Activated CD4-positive, alpha-beta T cell treated with anti-CD3 and anti-CD28 coated beads, Interleukin-2, Interleukin-6, amounts not matched to agents 100 ng/mL and 50 ng/mL, durations not matched to agents 16 hours and 8 hours (primary cell): Measurements from ENCODE around the gene PPP2R2C.

Experiments used
- DNase-seq: peaks from one replicate; pipeline ENCODE4 v3.0.0-alpha.2; 2020

The PPP2R2C gene

GRCh38 chr4:6298852-6299251, 173.6 kb downstream of the PPP2R2C start:
- DNase-seq, result no peak

GRCh38 chr4:6298035-6298434, 174.4 kb downstream of the PPP2R2C start:
- DNase-seq, result no peak

DNA sequence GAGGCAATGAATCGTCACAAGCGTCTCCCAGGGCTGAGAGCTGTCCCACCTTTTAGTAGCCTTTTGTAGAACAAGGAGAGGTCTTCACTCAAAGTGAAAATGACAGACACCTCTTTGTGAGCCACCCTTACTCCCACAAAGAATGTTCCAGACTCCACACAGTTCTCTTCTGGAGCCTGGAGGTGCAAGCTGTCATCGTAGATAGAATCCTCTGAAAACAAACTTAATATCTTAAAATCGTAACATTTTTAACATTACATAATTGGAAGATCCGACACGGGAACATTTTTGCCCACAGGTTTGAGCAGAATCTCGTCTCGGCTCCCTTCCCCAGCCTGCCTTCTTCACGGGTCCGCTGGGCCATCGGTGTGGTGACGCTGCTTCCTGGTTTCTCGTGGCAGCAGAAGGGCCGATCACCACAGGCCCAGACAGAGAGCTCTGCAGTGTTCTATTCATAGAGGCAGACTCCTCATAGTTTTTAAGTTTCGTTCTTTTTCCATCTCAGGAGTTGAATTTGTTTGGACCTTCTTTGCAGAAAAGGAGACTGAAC, 175.1 kb downstream of the PPP2R2C start:
- DNase-seq, result no peak

- no peak for DNase-seq
Measured at GRCh38 chr4:6296026-6296425, 176.4 kb downstream of the PPP2R2C start.

DNA sequence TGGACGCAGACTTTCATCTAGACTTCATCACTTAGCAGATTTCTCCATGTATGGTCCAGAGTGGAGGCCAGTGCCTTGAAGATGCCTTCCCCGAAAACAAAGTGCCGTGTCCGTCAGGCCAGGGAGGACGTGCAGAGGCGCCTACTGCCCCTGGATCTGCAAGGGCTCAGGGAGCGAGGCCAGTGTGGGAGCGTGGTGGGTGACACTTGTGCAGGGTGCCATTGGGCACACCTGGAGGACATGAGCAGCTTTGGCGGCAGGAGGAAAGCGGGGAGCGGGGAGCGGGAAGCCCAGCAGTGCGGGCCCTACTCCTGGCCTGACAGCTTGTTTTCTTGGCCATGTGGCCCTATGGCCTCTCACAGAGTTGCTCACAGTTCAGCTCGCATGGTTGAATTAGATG, 176.9 kb downstream of the PPP2R2C start:
- no peak for DNase-seq

DNA sequence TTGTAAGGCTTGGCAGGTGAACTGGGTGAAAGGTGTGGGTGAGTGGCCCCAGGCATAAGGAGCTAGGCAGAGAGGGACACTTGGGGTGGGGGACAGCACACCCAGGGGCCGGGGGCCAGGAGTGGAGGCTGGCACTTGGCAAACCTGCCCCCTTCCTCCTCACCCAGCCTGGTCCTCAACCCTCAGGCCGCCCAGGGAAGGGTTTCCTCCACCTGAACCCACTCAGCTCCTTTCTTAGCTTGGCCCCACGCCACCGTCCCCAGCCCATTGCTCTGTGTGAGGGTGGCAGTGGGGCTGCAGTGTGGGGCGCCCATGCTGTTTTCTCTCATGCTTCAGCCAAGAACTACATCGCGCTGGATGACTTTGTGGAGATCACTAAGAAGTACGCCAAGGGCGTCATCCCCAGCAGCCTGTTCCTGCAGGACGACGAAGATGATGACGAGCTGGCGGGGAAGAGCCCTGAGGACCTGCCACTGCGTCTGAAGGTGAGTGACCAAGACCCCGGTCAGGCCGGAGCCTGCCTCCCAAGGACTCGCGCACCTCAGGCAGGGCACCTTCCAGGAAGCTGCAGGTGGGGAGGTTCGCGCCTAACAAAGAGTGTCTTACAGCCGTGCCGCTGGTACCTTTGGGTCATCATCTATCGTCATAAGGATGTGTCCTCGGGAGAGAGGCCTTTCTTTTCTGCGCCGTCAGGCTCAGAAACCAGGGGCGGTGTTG, 177.6 kb downstream of the PPP2R2C start:
- DNase-seq, result no peak

DNA sequence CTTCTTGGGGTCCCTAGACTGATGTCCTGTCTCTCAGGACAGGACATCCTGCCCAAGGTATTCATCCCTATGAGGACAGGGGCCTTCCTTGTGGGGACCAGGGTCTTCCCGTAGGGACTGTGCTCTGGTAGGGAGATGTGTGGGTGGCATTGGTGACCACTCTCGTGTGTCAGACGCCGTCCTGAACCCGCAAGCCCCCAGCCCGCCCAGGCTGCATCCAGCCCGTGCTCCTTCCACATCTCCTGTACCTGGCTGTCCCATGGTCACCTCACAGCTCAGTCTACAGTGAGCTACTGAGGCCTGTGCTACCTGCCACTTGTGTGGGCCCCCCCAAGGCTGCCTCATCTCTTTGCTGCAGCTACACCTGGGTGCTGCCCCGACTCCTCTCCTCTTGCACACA, 178.8 kb downstream of the PPP2R2C start:
- DNase-seq, result no peak

DNA sequence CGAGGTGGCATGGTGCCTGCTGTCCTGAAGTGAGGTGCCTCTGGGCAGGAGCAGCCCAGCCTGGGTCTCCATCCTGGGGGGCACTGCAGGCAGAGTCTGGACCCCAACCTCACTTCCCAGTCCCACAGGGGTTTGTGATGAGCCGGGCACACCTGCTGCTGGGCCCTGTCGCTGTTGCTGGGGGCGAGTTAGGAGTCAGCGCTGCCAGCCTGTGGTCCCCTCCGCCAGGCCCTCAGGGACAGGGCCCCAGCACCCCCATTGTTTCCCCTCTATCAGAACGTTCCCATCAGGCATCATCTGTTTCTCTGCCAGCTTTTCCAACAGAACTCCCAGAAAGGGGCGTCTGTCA, 179.3 kb downstream of the PPP2R2C start:
- DNase-seq, result no peak

- no peak for DNase-seq
Measured at GRCh38 chr4:6292376-6293096, 179.9 kb downstream of the PPP2R2C start.

- no peak for DNase-seq
Measured at GRCh38 chr4:6291784-6292297, 180.6 kb downstream of the PPP2R2C start.

DNA sequence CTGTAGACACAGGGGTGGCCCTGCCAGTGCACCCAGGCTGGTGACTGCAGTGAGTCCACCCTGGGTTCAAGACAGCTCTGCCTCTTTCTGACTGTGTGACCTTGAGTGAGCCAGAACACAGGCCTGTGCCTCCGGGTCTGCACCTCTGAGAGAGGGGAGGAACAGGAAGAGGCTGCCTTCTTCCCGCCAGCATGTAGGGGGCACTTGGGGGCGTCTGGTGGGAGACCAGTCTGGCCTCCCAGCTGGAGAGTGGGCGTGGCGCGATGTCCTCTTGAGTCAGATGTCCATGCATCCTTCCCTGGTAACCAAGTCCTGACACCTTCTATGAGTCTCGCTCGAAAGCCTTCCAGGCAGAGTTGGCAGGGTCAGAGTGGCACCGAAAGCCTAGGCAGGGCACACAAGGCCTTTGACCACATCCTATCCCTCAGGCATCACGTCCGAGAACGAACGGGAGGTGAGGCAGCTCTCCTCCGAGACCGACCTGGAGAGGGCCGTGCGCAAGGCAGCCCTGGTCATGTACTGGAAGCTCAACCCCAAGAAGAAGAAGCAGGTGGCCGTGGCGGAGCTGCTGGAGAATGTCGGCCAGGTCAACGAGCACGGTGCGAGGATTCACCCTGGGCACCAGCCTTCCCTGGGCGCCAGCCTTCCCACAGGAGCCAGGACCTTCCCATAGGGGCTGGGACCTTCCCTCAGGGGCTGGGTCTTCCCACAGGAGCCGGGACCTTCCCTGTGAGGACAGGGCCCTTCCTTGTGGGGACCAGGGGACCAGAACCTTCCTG, 181.5 kb downstream of the PPP2R2C start:
- no peak for DNase-seq

DNA sequence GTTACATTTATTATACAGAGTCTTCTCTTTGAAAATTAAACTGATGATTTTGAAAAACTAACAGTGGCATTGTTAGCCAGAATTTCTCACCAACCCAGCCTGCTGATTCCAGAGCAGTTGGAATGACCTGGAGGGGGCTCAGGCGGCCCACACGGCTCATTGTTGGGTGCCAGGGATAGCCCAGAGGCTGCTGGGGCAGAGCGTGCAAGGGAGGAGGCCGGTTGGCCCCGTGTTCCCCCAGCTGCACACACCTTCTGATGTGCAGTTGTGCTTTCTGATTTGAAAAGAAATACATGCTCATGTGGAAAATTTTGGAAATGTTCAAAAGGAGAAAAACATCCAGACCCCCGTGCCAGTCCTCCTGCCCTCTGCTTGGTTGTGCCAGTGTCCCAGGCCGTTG, 182.2 kb downstream of the PPP2R2C start:
- DNase-seq, result no peak

- no peak for DNase-seq
Measured at GRCh38 chr4:6288871-6289270, 183.5 kb downstream of the PPP2R2C start.

DNA sequence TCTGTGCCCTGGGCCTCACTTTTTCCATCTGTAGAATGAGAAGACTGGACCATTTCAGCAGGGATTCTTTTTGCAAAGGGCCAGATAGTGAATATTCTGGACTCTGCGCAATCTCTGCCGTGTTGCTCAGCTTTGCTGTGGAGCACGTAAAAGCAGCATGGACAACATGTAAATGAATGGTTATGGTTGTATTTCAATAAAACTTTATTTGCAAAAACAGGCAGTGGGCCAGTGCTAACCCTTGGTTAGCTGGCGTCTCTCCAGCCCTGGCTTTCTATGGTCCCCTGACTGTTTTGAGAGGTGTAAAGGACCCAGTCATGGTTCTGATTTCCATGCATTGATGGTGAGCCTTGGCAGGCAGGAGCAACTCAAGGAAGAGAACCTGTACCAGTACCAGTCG, 184.1 kb downstream of the PPP2R2C start:
- DNase-seq, result no peak

- DNase-seq, result no peak
Measured at GRCh38 chr4:6287017-6287788, 185.2 kb downstream of the PPP2R2C start.

DNA sequence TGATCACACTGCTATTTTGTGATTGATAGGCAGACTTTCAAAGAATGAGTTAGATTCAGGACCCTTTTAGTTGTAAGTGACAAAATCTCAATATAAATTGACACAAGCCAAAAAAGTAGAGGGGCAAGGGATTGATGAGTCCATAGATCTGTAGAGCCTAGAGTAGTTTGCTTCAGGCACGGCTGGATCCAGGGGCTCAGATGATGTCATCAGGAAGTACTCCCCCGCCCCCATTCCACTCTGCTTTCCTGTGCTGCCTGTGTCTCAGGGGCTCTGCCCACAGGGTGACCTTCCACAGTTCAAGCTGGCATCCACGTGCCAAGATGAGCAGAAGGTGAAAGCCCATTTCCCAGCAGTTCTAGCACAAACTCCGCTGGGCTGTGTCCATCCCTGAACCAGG, 189.1 kb downstream of the PPP2R2C start:
- no peak for DNase-seq

- DNase-seq, result no peak
Measured at GRCh38 chr4:6282314-6282771, 190.1 kb downstream of the PPP2R2C start.

DNA sequence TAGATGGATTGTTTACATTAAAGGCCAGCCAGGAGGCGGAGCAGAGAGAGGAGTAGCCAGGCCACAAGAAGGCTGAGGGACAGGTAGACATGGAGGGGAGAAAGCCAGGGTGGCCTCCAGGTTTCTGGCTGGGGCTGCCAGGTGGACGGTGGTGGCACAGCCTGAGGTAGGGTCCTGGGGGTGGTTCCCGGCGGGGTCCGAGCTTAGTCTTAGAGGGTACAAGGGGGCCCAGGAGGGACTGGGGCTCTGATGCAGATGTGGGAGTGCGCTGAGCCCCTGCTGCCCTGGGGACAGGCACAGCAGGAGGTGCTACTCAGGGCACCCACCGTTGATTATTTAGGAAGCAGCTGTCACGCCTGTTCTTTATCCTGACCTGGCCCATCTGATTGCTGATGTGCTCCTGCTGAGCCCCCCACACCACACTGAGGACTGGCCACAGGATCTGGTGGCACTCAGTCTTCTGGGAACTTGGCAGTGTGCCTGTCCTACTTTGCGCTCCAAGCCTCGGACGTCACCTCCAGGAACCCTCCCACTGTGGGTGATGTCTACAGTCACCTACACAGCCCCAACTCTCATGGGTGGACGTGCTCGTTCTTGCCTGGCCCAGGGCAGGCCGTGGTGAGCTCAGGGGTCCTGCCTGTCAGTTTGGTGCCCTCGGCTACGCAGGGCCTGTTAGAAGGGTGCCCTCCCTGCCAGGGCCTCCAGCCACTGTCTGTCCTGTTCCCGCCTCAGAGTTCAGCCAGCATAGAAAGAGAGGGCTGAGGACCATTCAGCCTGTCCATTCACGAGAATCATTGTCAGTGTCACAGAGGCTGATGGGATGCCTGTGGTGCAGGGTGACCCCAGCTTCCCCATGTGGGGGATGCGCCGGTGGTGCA, 190.7 kb downstream of the PPP2R2C start:
- no peak for DNase-seq

DNA sequence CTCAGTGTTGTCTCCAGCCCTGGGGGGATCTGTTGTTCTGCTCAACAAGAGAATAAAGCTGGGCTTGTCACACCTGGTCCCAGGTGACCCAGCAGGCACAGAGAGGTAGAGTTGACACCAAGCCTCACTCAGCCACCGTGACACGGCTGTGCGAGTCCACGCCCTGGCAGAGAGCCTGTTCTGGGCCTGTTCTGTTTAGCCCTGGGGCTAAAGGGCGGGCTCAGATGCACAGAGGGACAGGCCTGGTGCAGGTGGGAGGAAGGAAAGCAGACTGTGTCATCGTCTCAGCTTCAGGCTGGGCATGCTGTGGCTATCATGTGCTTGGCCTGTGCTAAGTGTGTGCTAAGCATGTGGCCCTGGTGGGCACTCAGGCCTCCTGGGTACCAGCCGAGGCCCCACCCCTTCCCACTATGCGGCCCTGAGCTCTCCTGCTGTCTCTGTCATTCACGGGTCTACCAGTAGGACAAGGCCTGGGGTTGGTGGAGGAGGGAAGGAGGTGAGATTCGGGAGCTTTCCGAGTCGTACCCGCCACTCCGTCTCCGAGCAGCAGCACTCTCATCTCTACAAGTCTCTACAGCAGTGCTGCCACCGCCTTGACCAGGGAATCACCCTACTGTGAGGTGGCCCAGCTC, 191.9 kb downstream of the PPP2R2C start:
- DNase-seq, result no peak

DNA sequence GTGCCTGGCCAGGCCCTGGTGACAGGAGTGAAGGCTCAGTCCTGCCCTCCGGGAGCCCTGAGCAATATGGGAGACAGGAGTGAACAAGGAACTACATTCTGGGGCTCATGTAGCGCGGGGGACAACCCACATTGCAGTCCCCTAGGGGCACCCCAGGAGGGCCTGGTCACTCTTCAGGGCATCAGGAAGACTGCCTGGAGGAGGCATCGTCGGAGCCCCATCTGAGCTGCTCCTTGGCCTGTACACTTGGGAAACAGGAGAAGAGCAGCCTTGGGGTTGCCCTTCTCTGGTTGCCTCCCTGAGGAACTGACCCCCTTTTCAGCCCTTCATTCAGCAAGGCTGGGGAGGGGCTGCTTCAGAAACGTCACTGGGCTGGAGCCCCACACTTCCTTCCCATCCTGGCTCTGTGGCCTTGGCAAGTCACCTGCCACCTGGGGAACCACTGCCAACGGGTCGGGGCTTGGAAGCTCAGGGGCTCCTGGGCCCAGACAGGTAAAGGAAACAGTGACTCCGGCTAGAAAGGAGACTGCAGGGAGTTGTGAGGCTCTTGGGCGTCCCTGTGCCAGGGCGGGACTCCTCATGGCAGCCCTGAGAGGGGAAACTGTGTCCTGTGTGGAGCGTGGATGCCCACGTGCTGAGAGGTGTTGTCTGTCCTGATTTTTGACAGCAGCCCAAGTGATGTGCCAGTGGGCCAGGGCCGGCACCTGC, 192.7 kb downstream of the PPP2R2C start:
- no peak for DNase-seq
